Uterus (tissue), 2 donors: ENCODE data around the gene STX16.

ENCODE experiments used
- CTCF ChIP-seq, 4 experiments: fragments of 200-600 bp in 2 of 4; fragments of 450-650 bp in 2 of 4; sonication (generic) in 2 of 4; IDR thresholded peaks; one replicate each; pipeline ENCODE4 v1.5.1; 2016 to 2019; ENCODE audit warnings: antibody characterized with exemption in 4 of 4, mild to moderate bottlenecking in 2 of 4, moderate library complexity in 1 of 4
- POLR2A ChIP-seq, 2 donors: fragments of 450-650 bp; IDR thresholded peaks; one replicate each; pipeline ENCODE4 v1.6.1; 2016; ENCODE audit warnings: antibody characterized with exemption in 2 of 2, mild to moderate bottlenecking in 1 of 2, moderate library complexity in 1 of 2

- TF ChIP-seq CTCF (IDR thresholded peaks at IDR 0.05) = no peak
- TF ChIP-seq POLR2A (IDR thresholded peaks at IDR 0.05) = no peak
Observed at GRCh38 chr20:58707770-58708169, 56.7 kb downstream of the STX16 start.
